HG02852 (cell line): ENCODE data around the gene UBE2E2.
A peak's percentile ranks its signal among the peaks of the same experiment; 100 is the strongest.

Experiments
- ATAC-seq: cut with Tn5 transposase; IDR thresholded peaks from one replicate; pipeline ENCODE4 v1.9.1; 2021; ENCODE audit warnings: mild to moderate bottlenecking, moderate library complexity; ENCODE audit not compliant: unreplicated experiment

Gene UBE2E2

DNA sequence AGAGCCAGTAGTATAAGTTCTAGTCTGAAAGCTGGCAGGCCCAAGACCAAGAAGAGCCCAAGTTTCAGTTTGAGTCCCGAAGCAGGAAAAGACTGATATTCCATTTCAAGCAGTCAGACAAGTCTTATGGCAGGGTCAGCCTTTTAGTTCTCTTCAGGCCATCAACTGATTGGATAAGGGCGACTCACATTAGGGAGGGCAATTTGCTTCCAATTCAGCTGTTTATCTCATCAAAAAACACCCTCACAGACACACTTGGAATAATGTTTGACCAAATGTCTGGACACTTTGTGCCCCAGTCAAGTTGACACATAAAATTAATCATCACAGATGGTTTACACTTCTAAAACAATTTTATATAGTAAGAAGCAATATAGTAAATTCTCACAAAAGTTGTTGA lies 69.7 kb downstream of the UBE2E2 start:
- no peak for ATAC-seq

DNA sequence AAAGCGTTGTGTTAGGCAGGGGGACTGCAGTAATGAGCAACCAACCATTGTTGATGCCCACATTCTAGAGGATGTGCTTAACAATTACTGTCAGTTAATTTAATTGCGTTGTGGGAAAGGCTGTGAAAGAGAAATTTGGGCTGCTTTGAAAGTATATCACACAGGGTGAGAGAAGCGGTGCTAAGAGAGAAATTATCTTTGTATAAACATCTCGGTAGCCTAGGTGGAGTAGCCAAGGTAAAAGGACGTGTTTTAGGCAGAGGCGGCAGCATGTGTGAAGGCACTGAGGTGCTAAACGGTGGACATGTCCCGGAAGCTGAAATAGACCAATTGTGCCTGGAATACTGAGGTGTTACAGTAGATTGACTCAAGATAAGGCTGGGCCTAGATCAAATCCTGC lies 71.9 kb downstream of the UBE2E2 start:
- no peak for ATAC-seq

DNA sequence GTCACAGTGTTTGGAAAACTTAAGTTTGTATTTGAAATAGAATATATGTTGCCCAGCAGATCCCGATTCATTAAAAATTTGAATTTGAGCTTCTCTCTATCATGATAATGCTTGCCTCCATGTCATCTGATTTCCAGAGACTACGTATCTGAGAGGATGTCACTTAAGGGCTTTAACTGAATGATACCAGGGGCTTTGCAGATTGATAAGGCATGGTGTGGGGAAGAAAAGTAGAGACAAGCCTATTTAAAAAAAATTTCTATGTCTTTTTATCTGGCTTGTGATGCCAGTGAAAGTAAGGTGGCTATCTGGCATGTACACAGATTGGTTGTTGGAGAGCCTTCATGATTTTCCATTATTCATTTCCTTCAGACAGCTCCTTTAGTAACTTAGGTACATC lies 72.7 kb downstream of the UBE2E2 start:
- no peak for ATAC-seq

DNA sequence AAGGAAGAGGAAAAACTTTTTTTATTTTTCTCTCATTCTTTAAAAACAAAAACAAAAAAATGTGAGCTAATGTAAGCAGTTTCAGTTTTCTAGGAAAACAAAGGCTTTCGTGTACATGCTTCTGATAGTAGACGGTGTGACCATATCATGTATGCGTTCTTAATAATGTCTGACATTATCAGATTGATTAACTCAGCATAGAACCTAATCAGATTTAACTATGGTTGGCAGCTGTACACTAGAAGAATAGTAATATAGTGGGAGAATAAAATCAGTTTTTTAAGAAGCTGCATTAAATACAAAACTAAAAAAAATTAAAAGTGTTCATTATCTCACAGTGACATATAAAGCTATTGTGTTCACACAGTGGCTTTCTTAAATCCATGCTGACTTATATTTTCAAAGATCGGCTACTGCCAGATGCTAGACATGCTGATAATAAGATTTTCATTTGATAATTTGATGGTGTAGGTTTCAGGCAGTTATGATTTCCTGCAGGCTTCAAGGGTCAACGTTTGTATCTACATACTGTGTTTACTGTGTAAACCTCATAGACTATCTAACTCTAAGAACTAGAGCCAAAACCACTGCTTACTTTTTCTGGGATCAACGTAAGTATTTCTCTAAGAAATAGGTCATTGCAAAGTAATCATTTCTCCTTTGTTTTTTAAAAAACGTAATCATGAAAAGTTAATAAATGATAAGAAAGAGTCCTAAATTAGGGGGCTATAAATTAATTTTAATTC lies 74.0 kb downstream of the UBE2E2 start:
- no peak for ATAC-seq

DNA sequence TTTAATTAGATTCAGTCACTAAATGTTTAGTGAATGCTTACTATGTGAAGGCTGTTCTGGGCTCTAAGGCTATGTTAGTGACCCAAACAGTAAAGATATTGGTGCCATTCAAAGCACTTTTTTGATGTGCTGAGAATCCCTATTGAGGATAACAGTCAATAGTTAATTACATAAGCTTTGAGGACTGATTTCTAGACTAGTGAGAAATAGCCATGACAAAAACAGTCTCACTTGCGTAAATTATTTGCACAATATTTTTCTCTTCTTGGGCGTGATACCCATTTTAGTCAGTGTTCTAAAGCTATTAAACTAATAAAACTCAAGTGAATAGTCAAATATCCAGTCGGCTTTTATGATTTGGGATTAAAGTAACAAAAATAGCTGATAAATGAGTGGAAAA lies 74.6 kb downstream of the UBE2E2 start:
- ATAC-seq = no peak

DNA sequence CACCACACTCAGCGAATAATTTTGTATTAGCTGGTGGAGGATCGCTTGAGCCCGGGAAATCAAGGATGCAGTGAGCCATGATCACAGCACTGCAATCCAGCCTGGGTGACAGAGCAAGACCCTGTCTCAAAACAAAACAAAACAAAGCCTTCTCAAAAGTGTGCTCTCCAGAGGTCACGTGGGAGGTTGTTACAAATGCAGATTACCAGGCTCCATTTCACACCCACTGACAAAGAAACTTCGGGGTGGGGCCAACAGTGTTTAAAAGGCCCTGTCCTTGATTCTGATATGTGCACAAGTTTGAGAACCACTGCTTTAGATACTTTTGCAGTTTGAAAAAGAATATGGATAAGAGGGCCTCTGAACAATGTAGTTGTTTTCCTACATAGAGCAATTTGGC lies 80.5 kb downstream of the UBE2E2 start:
- no peak for ATAC-seq

DNA sequence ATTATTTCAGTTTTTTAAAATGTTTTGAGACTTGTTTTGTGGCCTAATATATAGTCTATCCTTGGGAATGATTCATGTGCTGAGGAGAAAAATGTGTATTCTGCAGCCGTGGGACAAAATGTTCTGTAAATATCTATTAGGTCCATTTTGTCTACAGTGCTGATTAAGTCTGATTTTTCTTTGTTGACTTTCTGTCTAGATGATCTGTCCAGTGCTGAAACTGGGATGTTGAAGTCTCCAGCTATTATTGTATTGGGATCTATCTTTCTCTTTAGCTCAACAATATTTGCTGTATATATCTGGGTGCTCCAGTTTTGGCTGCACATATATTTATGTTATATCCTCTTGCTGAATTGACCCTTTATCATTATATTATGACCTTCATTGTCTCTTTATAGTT lies 85.2 kb downstream of the UBE2E2 start:
- ATAC-seq = no peak

DNA sequence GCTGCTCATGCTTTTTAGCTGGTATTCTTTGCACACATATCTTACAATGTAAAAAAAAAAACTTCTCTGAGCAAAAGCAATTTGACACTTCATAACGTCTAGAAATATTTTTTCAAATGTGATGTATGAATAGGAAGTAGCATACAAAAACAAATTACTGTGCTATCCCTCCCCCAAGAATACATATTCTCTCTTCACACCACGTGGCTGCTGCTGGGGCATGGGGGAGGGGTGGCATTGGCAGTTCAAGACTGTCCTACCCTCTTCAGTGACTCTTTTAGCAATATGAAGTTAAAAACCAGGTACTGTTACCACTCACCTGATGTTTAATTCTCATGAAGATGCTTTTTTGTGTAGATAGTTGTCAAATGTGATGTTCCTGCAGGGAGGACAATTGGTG lies 85.6 kb downstream of the UBE2E2 start:
- ATAC-seq = no peak

DNA sequence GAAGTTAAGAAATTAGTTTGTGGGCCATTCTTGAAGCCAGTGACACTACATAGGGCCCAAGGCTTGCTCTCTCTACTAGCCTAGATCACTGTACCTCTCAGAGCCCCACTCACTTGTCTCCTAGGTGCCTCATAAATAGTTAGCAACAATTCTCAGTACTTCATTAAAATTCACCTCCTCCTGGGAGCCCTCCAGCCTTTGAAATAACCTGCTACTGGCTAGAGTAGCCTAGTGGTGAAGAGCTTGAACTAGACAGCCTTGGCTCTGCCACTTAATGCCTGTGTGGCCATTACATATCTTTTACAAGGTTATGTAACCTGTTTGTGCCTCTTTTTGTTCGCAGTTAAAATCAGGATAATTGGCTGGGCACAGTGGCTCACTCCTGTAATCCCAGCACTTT lies 89.3 kb downstream of the UBE2E2 start:
- ATAC-seq = no peak

DNA sequence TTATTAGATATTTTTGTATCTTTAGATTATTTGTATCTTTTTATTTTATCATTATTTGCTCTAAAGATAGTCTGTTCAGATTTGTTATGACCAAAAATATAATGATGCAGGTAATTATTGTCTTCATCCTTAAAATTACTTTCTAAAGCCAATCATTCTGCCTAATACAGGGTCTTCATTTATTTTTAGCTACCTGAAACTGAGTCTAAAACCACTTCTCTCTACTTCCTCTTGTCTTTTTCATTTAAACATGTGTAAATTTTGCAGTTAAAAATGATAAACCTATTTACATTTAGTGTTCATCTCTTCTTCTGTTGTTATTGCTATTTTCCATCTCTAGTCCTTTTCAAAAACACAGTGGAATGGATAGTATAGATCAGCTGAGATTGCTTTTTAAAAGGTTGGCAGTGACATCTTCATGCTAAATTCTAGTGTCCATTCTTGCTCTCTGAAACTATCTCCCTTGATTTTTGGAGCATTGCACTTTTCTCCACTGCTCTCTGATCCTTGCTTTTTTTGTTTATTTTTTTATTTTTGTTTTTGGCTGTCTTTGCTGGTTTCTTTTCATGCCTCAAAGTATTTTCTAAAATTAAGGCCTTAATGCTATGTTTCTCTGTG lies 91.8 kb downstream of the UBE2E2 start:
- ATAC-seq = peak; percentile 66

DNA sequence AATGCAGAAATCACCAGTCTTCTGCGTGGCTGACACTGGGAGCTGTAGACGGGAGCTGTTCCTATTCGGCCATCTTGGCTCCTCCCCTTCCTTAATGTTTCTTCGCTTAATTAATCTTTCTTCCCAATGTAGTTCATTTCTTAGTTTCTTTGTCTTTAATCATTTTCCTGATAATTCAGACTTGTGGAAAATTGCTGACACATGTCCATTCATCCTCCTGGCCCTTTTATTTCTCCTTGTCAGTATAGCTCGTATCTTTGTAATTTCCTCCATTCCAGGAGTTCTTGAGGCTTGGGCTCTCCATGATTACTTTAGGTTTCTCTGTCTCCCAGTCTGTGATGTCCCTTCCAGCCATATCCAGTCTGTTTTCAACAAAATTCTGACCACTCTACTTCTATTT lies 98.7 kb downstream of the UBE2E2 start:
- ATAC-seq = no peak

DNA sequence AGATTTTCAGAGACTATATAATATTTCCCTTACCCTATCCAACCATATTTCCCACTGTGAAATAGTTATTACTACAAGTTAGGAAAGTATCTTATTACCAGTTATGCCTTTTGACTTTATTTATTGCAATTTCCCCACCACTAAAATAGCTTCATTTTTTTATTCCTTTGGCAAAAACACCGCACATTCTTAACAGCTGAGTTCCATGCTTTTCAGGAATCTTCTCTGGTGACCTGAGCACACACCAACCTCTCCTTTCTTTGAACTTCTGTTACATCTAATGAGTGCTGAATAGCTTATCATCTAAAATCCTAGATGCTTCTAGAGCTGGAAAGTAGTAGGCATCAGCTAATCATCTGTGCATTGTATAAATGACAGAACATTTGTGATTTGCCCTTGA lies 99.1 kb downstream of the UBE2E2 start:
- ATAC-seq = no peak

DNA sequence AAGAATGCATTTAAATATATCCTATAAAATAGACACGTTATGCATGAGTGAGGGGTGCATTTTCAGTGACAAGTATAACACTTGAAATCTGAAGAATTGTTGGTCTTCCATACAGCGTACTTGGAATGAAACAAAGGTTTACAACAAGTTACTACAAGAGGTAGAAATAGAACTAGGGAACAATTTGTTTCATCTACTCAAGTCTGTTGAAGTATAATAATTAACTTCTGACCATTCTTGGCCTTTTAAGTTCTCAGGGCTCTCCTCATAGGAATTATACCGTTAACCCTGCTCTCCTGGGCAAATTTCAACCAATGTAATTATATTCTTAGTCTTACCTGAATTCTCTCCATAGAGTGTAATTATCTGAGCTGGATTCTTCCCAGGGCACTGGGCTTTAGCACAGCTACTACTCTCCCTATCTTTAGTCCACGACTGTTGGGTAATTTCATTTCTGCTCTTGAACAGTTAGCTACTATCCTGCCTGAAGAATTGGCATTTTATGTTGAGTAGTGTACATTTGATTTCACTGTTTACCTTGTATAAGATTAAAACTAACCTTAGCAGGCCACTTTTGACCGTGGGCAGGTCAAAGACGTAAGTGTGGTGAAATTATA lies 100.6 kb downstream of the UBE2E2 start:
- no peak for ATAC-seq

DNA sequence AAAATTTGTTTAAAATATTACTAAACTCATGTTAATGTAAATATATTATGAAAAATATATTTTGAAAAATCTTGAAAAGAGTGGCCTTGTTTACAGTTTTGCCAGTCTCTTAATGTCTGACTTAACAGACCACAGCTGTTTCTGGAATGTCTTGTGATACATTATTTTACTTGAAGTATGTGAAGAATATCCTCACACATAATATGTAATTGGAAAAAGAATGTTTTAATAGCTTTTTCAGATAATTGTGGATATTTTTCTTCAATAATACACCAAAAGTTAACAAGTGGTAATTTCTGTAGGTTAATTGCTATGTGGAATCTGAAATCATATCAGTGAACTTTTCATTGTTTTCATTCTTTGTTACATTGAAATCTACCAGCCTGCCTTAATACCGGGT lies 101.3 kb downstream of the UBE2E2 start:
- no peak for ATAC-seq

DNA sequence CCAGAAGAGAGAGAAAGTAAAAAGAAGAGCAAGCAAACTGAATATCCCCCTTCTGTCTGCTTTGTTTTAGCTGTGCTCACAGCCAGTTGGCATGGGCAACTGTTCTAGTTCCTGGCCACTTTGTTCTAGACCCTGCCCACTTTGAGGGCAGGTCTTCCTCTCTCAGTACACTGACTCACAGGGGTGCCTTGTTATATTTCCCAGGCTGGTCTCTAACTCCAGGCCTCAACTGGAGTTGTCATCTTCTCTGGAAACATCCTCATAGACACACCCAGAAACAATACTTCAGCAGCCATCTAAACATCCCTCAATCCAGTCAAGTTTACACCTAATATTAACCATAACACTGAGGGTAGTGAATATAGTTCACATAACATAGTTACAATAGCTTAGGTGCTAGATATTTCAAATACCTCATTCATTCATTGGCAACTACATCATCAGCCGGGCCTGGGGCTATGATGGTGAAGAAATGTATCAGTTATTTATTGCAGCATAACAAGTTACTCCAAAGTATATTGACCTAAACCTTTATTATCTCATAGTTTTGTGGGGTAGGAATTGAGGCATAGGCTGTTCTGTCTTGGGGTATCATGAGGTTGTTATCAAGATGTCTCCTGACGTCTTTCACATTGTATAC lies 106.0 kb downstream of the UBE2E2 start:
- ATAC-seq = no peak

DNA sequence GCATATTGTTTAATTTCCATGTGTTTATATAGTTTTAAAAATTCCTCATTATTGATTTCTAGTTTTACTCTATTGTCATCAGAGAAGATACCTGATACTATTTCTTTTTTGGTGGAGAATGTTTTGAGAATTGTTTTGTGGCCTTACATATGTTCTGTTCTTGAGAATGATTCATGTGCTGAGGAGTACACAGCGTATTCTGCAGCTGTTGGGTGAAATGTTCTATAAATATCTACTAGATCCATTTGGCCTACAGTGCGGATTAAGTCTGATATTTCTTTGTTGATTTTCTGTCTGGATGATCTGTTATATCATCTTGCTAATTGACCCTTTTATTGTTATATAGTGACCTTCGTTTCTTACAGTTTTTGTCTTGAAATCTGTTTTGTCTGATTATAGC lies 109.7 kb downstream of the UBE2E2 start:
- no peak for ATAC-seq

DNA sequence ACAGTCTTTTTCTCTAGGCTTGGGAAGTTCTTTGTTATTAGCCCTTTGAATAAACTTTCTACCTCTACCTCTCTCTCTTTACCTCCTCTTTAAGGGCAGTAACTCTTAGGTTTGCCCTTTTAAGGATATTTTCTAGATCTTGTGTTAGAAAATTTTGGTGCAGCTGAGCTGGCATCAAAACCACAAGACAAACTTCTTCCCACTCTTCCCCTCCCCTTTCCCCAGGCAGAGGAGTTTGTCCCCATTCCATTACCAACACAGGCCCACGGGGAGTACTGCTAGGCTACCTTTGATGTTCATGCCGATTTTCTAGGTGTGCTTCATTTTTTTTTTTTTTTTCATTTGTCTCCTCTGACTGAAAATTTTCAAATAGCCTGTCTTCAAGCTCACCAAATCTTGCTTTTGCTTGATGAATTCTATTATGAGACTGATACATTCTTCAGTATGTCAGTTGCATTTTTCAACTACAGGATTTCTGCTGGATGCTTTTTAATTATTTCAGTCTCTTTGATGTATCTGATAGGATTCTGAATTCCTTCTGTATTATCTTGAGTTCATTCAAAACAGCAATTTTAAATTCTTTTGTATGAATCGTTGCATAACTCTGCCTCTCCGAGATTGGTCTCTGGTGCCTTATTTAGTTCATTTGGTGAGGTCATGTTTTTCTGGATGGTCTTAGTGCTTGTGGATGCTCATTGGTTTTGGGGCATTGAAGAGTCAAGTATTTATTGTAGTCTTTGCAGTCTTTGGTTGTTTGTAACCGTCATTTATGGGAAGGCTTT lies 112.0 kb downstream of the UBE2E2 start:
- ATAC-seq = no peak

DNA sequence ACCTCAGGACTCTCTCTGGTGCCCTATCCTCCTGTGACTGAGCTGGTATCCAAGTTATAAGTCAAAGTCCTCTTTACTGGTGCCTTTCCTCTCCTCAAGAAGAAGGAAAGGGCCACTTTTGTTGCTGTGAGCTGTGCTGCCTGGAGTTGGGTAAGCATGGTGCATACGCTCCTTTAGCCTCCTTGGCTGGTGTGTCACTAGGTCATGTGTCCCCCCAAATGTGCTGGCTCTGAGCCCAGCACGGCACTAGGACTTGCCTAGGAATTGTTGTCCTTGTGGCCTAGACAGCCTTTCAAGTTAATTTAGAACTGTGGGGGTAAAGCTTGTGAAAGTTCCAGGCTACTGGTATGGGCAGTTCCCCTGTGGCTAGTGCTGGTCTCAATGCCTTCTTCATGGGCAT lies 113.8 kb downstream of the UBE2E2 start:
- no peak for ATAC-seq

DNA sequence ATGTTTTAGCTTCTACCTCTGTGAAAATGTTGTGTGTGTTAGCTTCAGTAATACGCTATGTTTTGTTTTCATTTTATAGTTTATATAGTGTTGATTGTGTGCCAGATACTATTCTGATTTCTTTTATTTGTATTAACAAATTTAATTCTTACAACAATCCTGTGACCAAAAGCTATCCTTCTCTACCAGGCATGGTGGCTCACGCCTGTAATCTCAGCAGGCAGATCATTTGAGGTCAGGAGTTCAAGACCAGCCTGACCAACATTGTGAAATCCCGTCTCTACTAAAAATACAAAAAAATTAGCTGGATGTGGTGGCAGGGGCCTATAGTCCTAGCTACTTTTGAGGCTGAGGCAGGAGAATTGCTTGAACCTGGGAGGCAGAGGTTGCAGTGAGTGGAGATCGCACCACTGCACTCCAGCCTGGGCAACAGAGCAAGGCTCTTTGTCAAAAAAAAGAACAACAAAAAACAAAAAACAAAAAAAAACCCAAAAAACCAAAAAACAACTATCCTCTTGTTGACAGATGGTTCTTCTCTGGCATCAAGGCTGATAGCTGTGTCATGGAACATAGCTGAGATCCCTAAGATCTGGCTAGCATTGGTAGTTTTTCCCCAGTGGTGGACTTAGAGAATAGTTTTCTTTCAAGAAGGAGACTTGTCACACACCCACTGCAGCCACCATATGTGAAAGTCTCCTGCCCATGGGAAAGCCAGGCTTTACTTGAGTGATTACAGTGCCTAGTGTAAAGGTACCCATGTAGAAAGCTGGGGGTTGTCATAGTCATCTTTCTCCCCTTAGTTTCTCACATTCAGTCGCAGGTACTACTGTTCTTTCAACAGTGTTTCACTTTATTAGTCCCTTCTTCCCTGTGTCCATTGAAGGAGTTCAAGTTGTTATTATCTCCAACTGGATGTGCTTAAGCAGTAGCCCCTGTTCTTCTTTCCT lies 116.5 kb downstream of the UBE2E2 start:
- ATAC-seq = no peak
